Thyroid gland (tissue), 4 donors: Measurements from ENCODE around the gene SPATA31D4.

Experiments
- POLR2A ChIP-seq, 2 donors: fragments of 450-650 bp; IDR thresholded peaks; one replicate each; pipeline ENCODE4 v1.6.1; 2017; ENCODE audit warnings: antibody characterized with exemption in 2 of 2, mild to moderate bottlenecking in 2 of 2, moderate library complexity in 1 of 2
- TF ChIP-seq, protein P1 (sequence below), 6 experiments: fragments of 200-600 bp in 3 of 6; fragments of 450-650 bp in 3 of 6; sonication (generic) in 3 of 6; IDR thresholded peaks; one replicate each; pipeline ENCODE4 v1.5.1; 2016 to 2019; ENCODE audit warnings: antibody characterized with exemption in 6 of 6, mild to moderate bottlenecking in 2 of 6, inconsistent platforms in 1 of 6, moderate library complexity in 1 of 6

- TF ChIP-seq, protein P1, sequence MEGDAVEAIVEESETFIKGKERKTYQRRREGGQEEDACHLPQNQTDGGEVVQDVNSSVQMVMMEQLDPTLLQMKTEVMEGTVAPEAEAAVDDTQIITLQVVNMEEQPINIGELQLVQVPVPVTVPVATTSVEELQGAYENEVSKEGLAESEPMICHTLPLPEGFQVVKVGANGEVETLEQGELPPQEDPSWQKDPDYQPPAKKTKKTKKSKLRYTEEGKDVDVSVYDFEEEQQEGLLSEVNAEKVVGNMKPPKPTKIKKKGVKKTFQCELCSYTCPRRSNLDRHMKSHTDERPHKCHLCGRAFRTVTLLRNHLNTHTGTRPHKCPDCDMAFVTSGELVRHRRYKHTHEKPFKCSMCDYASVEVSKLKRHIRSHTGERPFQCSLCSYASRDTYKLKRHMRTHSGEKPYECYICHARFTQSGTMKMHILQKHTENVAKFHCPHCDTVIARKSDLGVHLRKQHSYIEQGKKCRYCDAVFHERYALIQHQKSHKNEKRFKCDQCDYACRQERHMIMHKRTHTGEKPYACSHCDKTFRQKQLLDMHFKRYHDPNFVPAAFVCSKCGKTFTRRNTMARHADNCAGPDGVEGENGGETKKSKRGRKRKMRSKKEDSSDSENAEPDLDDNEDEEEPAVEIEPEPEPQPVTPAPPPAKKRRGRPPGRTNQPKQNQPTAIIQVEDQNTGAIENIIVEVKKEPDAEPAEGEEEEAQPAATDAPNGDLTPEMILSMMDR (IDR thresholded peaks at IDR 0.05): no peak
- no peak for TF ChIP-seq POLR2A (IDR thresholded peaks at IDR 0.05)
Measured at GRCh38 chr9:81980568-81980967, 52.3 kb downstream of the SPATA31D4 start.
